HCT116 (cell line): ENCODE data around the gene UAP1L1.

Source experiments
- EGR1 ChIP-seq: IDR thresholded peaks from 2 replicates; pipeline ENCODE4 v1.6.1; 2012; ENCODE audit warnings: low read depth
- EZH2 ChIP-seq: fragments of 200-600 bp; sonication (generic); IDR thresholded peaks from 2 replicates; pipeline ENCODE4 v1.6.1; 2017; ENCODE audit warnings: antibody characterized with exemption, mixed run types
- POLR2A ChIP-seq: IDR thresholded peaks from 2 replicates; pipeline ENCODE4 v1.7.0; 2011; ENCODE audit warnings: borderline replicate concordance; ENCODE audit not compliant: insufficient read depth, insufficient read length; ENCODE audit errors: extremely low read depth
- POLR2AphosphoS5 ChIP-seq: IDR thresholded peaks from 2 replicates; pipeline ENCODE4 v1.6.1; 2011; ENCODE audit warnings: mild to moderate bottlenecking, low read depth, low read length, moderate library complexity
- SP1 ChIP-seq: IDR thresholded peaks from 2 replicates; pipeline ENCODE4 v1.6.1; 2012; ENCODE audit warnings: low read depth
- TF ChIP-seq, protein P1 (sequence below), 3 experiments: fragments of 200-600 bp in 1 of 3; sonication (generic) in 1 of 3; IDR thresholded peaks in 2 of 3; conservative IDR thresholded peaks in 1 of 3; 2 replicates each; pipeline ENCODE4 v1.5.1; 2012 to 2017; ENCODE audit warnings: low read depth in 2 of 3, low read length in 2 of 3, antibody characterized with exemption in 1 of 3, borderline replicate concordance in 1 of 3, control low read depth in 1 of 3, mild to moderate bottlenecking in 1 of 3, mixed read lengths in 1 of 3, mixed run types in 1 of 3, moderate library complexity in 1 of 3; ENCODE audit not compliant: insufficient read depth in 1 of 3
- TF ChIP-seq, protein P2 (sequence below): IDR thresholded peaks from 2 replicates; pipeline ENCODE4 v1.6.1; 2011; ENCODE audit warnings: mild to moderate bottlenecking, low read length, moderate library complexity; ENCODE audit not compliant: insufficient replicate concordance; ENCODE audit errors: extremely low read depth

DNA sequence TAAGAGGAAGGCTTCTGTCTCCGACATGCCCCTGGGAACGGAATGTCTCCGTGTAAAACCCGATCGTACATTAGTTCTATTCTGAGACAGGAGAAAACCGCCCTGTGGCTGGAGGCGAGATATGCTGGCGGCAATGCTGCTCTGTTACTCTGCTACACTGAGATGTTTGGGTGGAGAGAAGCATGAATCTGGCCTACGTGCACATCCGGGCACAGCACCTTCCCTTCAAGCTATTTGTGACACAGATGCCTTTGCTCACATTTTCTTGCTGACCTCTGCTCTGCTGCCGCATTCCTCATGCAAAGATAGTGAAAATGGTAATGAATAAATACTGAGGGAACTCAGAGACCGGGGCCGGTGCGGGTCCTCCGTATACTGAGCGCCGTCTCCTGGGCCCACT lies 39.4 kb downstream of the UAP1L1 start:
- TF ChIP-seq POLR2A (no peak), EZH2 (no peak), POLR2AphosphoS5 (no peak), EGR1 (no peak), SP1 (no peak)
- TF ChIP-seq, protein P1, sequence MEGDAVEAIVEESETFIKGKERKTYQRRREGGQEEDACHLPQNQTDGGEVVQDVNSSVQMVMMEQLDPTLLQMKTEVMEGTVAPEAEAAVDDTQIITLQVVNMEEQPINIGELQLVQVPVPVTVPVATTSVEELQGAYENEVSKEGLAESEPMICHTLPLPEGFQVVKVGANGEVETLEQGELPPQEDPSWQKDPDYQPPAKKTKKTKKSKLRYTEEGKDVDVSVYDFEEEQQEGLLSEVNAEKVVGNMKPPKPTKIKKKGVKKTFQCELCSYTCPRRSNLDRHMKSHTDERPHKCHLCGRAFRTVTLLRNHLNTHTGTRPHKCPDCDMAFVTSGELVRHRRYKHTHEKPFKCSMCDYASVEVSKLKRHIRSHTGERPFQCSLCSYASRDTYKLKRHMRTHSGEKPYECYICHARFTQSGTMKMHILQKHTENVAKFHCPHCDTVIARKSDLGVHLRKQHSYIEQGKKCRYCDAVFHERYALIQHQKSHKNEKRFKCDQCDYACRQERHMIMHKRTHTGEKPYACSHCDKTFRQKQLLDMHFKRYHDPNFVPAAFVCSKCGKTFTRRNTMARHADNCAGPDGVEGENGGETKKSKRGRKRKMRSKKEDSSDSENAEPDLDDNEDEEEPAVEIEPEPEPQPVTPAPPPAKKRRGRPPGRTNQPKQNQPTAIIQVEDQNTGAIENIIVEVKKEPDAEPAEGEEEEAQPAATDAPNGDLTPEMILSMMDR (IDR thresholded peaks at IDR 0.05 in 2 of 3, conservative IDR thresholded peaks at IDR 0.05 in 1 of 3; ENCODE audit: borderline replicate concordance in 1 of 3, insufficient read depth in 1 of 3, low read depth in 2 of 3, low read length in 2 of 3) = no peak
- TF ChIP-seq, protein P2, sequence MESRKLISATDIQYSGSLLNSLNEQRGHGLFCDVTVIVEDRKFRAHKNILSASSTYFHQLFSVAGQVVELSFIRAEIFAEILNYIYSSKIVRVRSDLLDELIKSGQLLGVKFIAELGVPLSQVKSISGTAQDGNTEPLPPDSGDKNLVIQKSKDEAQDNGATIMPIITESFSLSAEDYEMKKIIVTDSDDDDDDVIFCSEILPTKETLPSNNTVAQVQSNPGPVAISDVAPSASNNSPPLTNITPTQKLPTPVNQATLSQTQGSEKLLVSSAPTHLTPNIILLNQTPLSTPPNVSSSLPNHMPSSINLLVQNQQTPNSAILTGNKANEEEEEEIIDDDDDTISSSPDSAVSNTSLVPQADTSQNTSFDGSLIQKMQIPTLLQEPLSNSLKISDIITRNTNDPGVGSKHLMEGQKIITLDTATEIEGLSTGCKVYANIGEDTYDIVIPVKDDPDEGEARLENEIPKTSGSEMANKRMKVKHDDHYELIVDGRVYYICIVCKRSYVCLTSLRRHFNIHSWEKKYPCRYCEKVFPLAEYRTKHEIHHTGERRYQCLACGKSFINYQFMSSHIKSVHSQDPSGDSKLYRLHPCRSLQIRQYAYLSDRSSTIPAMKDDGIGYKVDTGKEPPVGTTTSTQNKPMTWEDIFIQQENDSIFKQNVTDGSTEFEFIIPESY = no peak
